GM21360 (cell line): Measurements from ENCODE around the gene PXDN.
"Not testable (repeated sequence)": the region's sequence is repeated elsewhere in the genome, so short reads cannot be mapped to it uniquely, and the experiment has no call there.

Source experiments
- ATAC-seq: cut with Tn5 transposase; IDR thresholded peaks from one replicate; pipeline ENCODE4 v1.9.1; 2021; ENCODE audit warnings: mild to moderate bottlenecking, moderate library complexity; ENCODE audit not compliant: unreplicated experiment

The PXDN gene

DNA sequence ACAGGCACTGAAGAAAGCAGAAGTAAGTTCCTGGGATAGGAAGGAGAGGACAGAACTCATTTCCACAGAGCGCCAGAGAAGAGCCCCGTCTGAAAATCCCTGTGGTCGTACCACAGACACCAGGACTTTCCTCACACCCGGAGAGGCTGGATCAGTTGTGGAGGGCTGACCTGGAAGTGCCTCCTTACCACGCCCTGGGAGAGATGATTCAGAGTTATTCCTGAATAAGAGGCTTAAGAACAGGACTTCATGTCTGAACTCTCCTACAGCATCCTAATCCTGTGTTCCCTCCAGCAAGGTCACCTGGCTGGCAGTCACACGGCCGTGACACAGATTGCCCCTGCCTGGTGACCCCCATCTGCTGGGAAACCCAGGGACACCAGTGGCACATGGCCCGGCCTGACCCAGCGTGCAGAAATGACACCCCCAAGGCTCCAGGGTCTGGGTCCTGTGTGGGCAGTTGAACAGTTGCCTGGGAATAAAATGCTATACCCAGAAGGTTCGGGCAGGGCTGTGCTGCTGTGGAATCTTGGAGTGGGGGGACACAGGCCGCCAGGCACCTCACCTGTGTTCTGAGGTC is 105.9 kb downstream of the PXDN start:
- ATAC-seq, result no peak

- no peak for ATAC-seq
Measured at GRCh38 chr2:1636791-1637415, 107.4 kb downstream of the PXDN start.

GRCh38 chr2:1635823-1636222 is 108.5 kb downstream of the PXDN start:
- ATAC-seq, result no peak

DNA sequence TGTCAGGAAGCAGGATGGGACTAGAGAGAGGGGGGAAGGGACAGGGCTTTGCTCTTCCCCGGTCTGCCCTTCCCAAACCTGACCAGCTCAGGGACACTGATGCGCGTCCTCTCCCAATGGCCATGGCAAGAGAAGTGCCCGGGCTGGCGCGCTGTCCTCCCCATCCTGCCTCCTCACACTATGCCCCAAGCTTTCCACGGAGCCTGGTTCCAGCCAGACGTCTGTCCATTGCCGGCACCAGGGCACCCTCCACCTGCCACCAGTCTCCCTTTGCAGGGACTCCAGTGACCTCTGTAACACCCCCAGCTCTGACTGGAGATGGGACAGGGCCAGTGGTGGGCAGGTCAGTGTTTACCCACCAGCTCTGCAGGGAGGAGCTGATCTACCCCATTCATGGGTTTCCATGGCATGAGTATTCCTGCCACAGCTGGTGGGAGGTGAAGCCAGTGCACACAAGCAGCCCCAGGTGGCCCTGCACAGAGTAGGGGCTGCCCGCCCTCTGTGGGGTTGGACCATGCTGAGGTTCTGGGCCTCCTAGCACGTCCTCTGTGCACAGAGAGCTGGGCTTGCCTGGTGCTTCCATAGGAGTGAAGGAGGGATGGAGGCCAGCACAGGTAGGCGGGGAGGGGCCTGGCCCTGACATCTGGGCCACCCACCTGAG is 109.5 kb downstream of the PXDN start:
- no peak for ATAC-seq

- ATAC-seq, result no peak
Measured at GRCh38 chr2:1633936-1634587, 110.3 kb downstream of the PXDN start.

DNA sequence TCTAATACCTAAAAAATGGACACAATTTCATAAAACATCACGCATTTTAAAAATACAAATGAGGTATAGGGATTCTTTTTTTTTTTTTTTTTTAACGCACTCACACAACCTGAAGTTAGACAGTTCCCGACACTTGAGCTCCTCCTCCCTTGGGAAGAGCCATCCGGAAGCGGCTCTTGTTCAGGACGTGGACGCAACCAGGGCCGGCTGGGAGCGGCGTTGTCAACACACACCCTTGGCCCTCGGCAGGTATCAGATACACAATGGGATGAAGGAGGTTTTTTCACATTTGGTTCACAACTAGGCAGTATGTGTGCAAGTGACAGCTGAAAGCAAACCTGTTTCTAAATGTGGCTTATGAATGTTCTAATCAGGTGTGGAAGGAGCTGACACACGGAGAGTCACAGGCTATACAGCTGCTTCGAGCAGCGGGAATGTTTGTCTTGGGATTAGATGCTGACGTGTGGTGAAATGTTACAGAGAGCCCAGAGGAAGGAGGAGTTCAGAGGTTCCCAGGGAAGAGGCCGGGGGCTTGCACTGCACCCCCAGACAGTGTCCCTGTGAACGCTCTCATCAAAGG is 111.1 kb downstream of the PXDN start:
- no peak for ATAC-seq

GRCh38 chr2:1632510-1632909 is 111.8 kb downstream of the PXDN start:
- no peak for ATAC-seq

GRCh38 chr2:1632002-1632348 is 112.3 kb downstream of the PXDN start:
- ATAC-seq, result no peak

- no peak for ATAC-seq
Measured at GRCh38 chr2:1631292-1632001, 112.9 kb downstream of the PXDN start.

GRCh38 chr2:1628893-1629292 is 115.4 kb downstream of the PXDN start:
- ATAC-seq, result no peak

GRCh38 chr2:1627628-1628381 is 116.5 kb downstream of the PXDN start:
- no peak for ATAC-seq

- ATAC-seq, result no peak
Measured at GRCh38 chr2:1626271-1626681, 118.0 kb downstream of the PXDN start.

GRCh38 chr2:1625281-1626001 is 118.9 kb downstream of the PXDN start:
- ATAC-seq, result no peak

DNA sequence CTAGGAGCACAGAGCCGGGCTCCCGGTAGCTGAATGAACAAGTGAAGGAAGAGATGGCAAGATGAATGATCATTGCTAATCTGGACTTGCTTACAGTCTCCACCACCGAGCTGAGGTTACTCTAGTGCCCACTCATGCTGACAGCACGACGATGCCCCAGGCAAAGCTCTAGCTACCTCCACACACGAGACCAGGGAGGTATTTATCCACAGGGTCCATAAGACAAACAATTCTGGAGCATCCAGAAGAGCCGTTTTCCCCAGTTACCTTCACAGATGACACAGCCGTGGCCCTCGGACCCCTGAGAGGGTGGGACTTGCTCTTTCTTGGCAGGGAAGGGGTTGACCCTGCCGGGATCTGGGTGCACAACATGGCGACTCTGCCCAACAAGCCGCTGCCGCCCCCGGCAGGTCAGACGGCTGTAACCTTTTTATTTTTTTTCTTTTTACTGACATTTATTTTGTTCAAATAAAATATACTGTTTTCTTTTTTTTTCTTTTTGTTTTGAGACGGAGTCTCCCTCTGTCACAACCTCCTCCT is 120.3 kb downstream of the PXDN start:
- ATAC-seq, result no peak

GRCh38 chr2:1622521-1623200 is 121.7 kb downstream of the PXDN start:
- ATAC-seq, result no peak

- not testable (repeated sequence) for ATAC-seq
Measured at GRCh38 chr2:1621976-1622375, 122.3 kb downstream of the PXDN start.

GRCh38 chr2:1621501-1621900 is 122.8 kb downstream of the PXDN start:
- ATAC-seq, result no peak

- no peak for ATAC-seq
Measured at GRCh38 chr2:1621041-1621440, 123.3 kb downstream of the PXDN start.

GRCh38 chr2:1620081-1620480 is 124.2 kb downstream of the PXDN start:
- ATAC-seq, result no peak
